NCI-H1105 (cell line): ENCODE data around the gene ZNF710.
A peak's percentile ranks its signal among the peaks of the same experiment; 100 is the strongest.
"Not testable (repeated sequence)": the region's sequence is repeated elsewhere in the genome, so short reads cannot be mapped to it uniquely, and the experiment has no call there.

ENCODE experiments used
- DNase-seq: peaks from one replicate; lab custom pipeline; 2025; lab: John Stamatoyannopoulos, UW

The ZNF710 gene

GRCh38 chr15:90060797-90061196 lies 59.7 kb downstream of the ZNF710 start:
- no peak for DNase-seq

DNA sequence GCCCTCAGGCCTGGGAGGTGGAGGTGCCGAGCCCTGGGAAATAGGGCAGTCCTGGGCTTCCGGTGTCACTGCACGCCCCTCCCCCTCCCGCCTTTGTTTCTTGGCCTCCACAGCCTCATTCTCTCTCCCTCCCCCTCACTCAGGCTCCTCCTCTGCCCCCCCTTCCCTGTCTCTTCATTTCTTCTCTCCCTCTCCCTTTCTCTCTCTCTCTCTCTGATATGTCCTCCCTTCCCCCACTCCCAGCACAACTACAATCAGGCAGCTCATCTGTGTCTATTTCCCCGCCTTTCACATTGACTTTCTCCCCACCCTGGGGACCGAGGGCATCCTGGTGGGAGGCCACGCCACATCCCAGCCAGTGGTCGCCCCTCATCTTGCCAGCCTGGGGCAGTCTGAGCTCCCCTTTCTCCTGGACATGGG lies 60.9 kb downstream of the ZNF710 start:
- DNase-seq, result peak; percentile 70

DNA sequence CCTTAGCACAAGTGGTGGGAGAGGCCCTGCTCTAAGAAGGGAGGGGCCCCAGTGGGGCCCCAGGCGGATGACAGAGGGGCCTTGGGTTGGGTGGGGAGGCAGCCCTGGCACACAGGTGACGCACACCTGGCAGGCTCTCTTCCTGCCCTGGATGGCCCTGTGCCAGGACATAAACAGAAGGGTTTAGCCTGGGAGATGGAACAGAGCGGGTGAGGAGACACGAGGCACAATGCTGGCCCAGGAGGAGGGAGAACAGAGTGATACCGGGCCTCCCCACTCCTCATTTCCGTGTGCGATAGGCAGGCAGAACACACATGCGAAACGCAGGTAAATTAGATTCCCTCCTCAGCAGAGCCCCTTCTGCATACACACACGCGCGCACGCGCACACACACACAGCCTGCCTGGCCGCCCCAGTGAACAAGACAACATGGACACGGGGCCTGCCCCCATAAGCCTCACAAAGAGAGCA lies 61.4 kb downstream of the ZNF710 start:
- DNase-seq, result peak; percentile 89

DNA sequence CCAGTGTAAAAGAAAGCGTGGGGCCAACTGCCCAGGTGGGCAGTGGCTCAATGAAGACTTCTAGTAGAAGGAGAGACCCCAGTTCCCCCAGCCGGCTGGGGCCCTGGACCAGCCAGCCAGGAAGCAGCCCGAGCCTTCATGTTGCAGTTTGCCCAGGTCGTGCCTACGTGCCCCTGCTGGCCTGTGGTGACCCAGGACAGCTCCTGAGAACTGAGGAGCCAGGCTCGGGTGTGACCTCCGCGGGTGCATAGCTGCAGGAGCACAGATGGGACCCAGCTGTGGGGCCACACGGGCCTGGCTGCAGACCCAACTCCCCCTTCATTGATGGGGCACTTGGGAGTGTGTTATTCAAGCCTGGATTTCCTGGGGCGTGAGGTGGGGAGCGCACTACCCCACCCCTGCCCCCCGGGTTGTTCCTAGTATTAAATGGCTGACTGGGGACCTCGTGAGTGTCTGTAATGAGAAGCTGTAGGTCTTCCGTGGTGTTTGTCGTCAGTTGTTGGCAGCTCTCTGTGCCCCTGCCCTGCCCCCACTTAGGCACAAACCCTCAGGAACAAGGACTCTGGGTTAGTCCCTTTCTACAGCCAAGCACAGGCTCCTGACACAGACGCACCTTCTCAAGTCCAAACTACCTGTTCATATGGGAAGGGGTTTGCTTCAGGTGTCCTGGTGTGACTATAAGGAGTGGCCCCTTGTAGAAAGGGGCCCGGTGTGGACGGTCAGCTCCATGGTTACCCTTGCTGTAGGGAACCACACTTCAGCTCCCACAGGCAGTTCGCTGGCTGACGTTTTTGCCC lies 62.0 kb downstream of the ZNF710 start:
- DNase-seq, result no peak

DNA sequence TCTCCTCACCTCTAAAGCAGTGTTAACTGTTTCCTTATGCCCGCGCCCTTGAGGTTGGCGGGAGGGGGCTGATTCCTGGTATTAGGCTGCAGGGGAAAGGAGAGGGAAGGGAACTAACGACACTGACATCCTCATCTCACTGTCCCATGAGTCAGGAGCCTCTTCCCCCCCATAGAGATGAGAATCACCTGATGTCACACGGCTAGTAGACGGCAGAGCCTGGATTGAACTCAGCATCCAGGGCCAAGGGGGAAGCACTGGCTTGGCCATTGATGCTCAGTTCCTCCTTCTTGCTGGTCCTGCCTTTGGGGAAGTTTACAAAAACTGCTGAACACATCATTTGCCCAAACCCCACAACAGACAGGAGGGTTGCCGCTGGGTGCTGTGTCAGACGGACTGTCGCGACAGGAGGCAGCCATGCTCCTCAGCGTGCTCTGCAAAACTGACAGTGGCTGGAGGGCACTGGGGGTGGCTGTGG lies 62.7 kb downstream of the ZNF710 start:
- no peak for DNase-seq

- no peak for DNase-seq
Measured at GRCh38 chr15:90064911-90065681, 64.0 kb downstream of the ZNF710 start.

DNA sequence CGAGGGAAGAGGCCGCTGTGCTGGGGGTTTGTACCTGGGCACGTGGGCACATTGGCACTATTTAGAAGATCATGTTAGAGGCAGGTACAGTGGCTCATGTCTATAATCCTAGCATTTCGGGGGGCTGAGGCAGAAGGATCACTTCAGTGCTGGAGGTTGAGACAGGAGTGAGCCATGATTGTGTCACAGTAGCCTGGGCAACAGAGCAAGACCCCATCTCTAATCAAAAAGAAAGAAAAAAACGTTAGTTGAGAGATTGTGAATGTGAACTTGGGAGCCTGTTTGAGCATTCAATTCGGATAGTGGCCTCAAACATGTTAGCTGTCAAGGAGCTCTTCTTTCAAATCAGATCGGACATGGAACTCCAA lies 64.5 kb downstream of the ZNF710 start:
- no peak for DNase-seq

- no peak for DNase-seq
Measured at GRCh38 chr15:90067181-90067952, 66.2 kb downstream of the ZNF710 start.

DNA sequence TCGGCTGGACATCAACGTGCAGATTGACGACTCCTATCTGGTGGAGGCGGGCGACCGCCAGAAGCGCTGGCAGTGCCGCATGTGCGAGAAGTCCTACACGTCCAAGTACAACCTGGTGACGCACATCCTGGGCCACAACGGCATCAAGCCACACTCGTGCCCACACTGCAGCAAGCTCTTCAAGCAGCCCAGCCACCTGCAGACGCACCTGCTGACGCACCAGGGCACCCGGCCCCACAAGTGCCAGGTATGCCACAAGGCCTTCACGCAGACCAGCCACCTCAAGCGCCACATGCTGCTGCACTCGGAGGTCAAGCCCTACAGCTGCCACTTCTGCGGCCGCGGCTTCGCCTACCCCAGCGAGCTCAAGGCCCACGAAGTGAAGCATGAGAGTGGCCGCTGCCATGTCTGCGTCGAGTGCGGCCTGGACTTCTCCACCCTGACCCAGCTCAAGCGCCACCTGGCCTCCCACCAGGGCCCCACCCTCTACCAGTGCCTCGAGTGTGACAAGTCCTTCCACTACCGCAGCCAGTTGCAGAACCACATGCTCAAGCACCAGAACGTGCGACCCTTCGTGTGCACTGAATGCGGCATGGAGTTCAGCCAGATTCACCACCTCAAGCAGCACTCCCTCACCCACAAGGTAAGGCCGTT lies 67.0 kb downstream of the ZNF710 start:
- DNase-seq, result no peak

DNA sequence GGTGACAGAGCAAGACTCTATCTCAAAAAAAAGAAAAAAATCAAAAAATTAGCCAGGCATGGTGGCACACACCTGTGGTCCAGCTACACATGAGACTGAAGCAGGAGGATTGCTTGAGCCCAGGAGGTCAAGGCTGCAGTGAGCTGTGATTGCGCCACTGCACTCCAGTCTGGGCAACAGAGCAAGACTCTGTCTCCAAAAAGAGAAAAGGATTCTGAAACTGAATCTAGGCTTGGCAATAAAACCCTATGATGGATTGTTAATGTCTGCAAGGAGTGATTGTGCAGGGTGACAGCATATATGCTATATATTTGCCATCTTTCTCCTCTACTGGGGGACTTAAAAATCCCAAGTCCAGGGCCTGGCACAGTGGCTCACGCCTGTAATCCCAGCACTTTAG lies 69.5 kb downstream of the ZNF710 start:
- not testable (repeated sequence) for DNase-seq

DNA sequence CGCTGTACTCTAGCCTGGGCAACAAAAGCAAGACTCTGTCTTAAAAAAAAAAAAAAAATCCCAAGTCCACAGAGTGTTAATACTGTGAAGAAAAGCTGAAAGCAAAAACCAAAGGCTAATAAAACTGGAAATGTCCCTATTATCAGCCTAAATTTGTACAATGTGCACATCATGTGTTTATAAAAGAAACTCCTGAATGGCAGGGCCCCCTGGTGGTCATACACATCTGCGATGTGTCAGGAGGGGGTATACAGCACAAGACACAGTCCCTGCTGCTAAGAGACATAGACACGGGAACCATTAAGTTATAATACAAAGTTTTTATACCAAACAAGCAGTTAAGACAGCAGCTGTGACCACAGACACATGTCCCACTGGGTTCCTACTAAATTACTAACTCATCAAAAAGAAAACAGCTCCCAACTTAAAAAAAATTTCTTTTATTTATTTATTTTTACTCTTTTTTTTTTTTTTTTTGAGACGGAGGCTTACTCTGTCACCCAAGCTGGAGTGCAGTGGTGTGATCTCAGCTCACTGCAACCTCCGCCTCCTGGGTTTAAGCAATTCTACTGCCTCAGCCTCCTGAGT lies 70.2 kb downstream of the ZNF710 start:
- DNase-seq, result no peak

DNA sequence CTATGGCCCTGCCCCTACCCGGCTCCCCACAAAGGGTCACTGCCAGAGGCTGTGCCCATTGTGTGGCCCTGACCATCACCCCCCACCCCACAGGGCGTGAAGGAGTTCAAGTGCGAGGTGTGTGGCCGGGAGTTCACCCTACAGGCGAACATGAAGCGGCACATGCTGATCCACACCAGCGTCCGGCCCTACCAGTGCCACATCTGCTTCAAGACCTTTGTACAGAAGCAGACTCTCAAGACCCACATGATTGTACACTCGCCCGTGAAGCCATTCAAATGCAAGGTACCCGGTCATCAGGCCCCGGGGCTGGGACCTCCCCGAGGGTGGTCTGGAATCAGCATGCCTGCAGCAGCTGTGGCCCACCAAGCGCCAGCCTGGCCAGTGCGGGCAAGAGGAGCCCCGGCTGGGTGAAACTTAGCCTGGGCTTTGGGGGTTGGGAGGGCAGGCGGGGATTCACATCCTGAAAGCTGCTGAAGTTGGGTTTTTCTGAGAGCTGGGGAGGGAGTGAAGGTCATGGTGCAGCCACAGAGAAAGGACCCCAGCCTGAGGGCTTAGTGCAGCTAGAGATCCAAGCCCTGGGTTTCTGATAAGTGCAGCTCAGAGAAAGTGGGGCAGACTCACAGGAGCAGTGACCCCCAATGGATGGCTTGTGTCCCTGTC lies 72.0 kb downstream of the ZNF710 start:
- no peak for DNase-seq

- DNase-seq, result no peak
Measured at GRCh38 chr15:90074023-90074422, 72.9 kb downstream of the ZNF710 start.

DNA sequence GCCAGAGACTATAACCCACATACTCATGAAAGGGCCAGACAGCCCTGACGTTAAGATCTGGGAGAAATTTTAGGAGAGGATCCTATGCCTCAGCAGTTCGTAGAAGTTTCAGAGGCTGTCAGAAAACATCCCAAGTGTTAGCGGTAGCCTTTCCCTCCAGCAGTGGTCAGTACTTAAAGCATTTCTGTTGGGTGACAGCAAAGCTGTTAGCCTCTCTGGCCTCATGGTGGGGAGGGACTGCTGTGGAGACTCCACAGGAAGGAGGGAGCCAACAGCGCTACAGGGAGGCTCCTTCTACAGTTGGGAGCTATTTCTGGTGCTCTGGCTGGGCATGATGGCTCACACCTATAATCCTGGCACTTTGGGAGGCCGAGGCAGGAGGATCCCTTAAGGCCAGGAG lies 73.8 kb downstream of the ZNF710 start:
- no peak for DNase-seq

GRCh38 chr15:90075420-90076289 lies 74.5 kb downstream of the ZNF710 start:
- no peak for DNase-seq

DNA sequence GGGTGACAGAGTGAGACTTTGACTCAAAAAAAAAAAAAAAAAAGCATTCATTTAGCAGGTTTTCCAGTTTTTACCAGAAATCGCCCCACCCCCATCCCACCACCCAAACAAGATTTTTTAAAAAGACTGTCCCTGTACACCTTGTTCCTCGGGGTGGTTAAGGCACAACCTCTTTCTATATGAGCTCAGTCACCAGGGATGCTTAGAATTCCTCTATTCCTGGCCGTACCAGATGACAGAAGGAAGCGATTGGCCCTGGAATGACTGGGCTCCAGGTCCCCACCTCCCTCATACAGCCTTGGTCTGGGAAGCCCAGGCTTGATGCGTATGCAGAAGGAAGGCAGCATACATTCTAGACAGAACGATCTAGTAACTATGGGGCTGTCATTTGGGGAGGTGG lies 75.6 kb downstream of the ZNF710 start:
- no peak for DNase-seq

GRCh38 chr15:90078965-90079364 lies 77.8 kb downstream of the ZNF710 start:
- no peak for DNase-seq

DNA sequence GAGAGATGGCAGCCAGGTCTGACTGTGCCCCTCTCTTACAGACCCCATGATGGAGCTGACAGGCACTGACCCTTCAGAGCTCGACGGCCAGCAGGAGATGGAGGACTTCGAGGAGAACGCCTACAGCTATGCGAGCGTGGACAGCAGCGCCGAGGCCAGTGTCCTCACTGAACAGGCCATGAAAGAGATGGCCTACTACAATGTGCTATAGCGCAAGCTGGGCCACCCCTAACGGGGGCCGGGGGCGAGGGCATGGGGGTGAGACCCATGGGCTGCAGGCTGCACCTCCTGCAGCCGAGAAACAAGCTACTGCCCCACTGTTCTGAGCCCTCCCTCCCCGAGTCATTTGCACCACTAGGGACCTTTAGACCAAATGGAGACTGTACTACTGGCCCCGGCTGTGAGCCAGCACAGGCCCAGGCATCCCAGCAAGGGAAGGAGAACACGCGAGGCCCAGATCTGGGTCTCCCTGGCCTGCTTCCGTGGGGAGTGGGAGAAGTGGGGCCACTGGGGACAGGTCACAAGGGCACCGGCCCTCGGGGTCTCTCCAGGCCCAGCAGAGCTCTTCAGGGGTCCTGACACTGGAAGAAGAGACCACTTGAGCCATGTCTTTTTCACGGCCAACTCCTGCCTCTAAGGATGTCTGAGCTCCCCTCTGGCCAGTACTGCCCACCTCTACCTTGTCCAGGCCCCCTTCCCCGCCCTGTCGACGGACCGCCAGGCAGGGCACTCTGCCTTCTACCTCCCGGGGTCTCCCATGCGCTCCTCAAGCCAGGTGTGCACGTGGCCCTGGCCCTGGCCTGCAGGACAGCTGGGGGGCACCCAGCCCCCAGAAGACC lies 78.7 kb downstream of the ZNF710 start:
- DNase-seq, result no peak

DNA sequence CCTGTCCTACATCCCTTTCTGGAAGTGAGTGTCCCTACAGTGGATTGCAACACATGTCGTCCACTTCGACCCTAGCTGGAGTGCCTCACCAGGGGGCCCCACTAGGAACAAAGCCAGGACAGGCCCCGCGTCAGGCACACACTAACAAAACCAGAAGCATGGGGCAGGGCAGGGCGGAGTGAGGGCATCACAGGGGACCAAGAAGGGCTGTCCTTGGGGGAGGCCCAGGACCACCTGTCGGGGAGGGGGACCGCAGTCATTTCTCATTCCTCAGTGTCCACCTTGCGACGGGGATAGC lies 79.3 kb downstream of the ZNF710 start:
- no peak for DNase-seq
